ENCODE results near the gene DPP3. TPM values are rescaled to one million over a fixed set of nuclear protein-coding genes. Genes with fewer than 3 reads are reported as not detected.

Gene DPP3
- polyA plus RNA-seq, 1 of the 3 experiments (the other 2 are of a cell fraction), result 70.6 TPM

DNA sequence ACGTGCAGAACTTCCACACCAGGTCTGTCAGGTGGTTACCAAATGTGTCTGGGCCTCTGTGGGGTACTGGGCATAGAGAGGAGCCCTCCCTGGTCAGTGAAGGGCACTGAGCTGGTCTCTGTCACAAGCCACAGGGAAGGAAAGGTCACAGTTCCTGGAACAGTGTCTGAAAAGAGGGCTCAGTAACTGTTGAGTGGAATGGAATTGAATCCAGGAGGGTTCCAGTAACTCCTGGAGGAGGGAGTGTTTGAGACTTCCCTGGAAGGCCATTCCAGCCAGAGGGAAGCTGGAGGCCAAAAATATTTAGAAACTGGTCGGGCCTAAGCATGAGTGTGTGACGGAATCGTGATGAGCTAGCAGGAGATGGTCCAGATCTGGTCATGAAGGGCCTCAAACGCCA, 74.4 kb downstream of the DPP3 start:
- H3K27me3 ChIP-seq (ENCODE audit: insufficient read depth), result no peaks in the 10 kb centered on the region
- H3K36me3 ChIP-seq (replicated peaks in 1 of 2; ENCODE audit: control insufficient read depth in 1 of 2, insufficient read depth in 2 of 2, low read length in 1 of 2), result no peaks in the 10 kb centered on the region
- no peak overlapping the region for H3K27ac ChIP-seq (ENCODE audit: low read depth in 2 of 2, low read length in 1 of 2)
- H3K9me3 ChIP-seq, result no peaks in the 10 kb centered on the region
- DNase-seq, result no peak
- H3K79me2 ChIP-seq (ENCODE audit: insufficient read depth), result no peaks in the 10 kb centered on the region
- WGBS (ENCODE audit: low lambda C conversion rate), result 66% methylated on average over 4 of the region's 5 CpGs
- no peak overlapping the region for H2AFZ ChIP-seq (ENCODE audit: low read depth)
- CTCF ChIA-PET, result interaction anchor here (1.9 kb wide), 1 partner anchor 9 kb away, joined by 5 read pairs; the partner anchor contains the start of gene ZDHHC24
- H3K4me2 ChIP-seq, result no peak overlapping the region
- H3K9ac ChIP-seq, result no peak overlapping the region
- H3K9me2 ChIP-seq, result no peaks in the 10 kb centered on the region
- POLR2A ChIA-PET, result no interaction called here
- H4K20me1 ChIP-seq (ENCODE audit: insufficient read depth), result no peaks in the 10 kb centered on the region
- no peaks in the 10 kb centered on the region for H3F3A ChIP-seq (replicated peaks; ENCODE audit: insufficient read depth)
- H3K4me1 ChIP-seq (ENCODE audit: control insufficient read depth in 1 of 2, insufficient read depth in 2 of 2, low read depth in 1 of 2, low read length in 1 of 2), result no peaks in the 10 kb centered on the region; a peak in 1 of 4 replicates
- TF ChIP-seq JUND (IDR thresholded peaks at IDR 0.05) (no peak), EZH2phosphoT487 (IDR thresholded peaks at IDR 0.05; ENCODE audit: borderline replicate concordance, low read depth) (no peak), TEAD4 (IDR thresholded peaks at IDR 0.05; ENCODE audit: borderline replicate concordance, insufficient read depth) (no peak), EP300 (IDR thresholded peaks at IDR 0.05; ENCODE audit: borderline replicate concordance in 1 of 2, low read depth in 1 of 2, low read length in 1 of 2) (no peak), SIN3A (IDR thresholded peaks at IDR 0.05; ENCODE audit: borderline replicate concordance, low read depth, low read length) (no peak), MEF2A (IDR thresholded peaks at IDR 0.05; ENCODE audit: borderline replicate concordance, low read depth) (no peak), GATA2 (CRISPR knock-in tag; IDR thresholded peaks at IDR 0.05) (no peak), TCF12 (IDR thresholded peaks at IDR 0.05) (no peak), SMC3 (IDR thresholded peaks at IDR 0.05; ENCODE audit: low read depth, low read length) (no peak), RXRA (IDR thresholded peaks at IDR 0.05; ENCODE audit: borderline replicate concordance, low read depth) (no peak), FOXM1 (IDR thresholded peaks at IDR 0.05; ENCODE audit: low read depth) (no peak), POLR2AphosphoS5 (IDR thresholded peaks at IDR 0.05; ENCODE audit: low read depth, low read length) (no peak), RCOR1 (IDR thresholded peaks at IDR 0.05; ENCODE audit: low read length) (no peak), TAF1 (IDR thresholded peaks at IDR 0.05; ENCODE audit: borderline replicate concordance, low read depth, low read length) (no peak)
- TF ChIP-seq, protein P1, sequence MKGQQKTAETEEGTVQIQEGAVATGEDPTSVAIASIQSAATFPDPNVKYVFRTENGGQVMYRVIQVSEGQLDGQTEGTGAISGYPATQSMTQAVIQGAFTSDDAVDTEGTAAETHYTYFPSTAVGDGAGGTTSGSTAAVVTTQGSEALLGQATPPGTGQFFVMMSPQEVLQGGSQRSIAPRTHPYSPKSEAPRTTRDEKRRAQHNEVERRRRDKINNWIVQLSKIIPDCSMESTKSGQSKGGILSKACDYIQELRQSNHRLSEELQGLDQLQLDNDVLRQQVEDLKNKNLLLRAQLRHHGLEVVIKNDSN (IDR thresholded peaks at IDR 0.05; ENCODE audit: borderline replicate concordance, low read depth), result no peak
- TF ChIP-seq, protein P2, sequence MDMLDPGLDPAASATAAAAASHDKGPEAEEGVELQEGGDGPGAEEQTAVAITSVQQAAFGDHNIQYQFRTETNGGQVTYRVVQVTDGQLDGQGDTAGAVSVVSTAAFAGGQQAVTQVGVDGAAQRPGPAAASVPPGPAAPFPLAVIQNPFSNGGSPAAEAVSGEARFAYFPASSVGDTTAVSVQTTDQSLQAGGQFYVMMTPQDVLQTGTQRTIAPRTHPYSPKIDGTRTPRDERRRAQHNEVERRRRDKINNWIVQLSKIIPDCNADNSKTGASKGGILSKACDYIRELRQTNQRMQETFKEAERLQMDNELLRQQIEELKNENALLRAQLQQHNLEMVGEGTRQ (IDR thresholded peaks at IDR 0.05; ENCODE audit: borderline replicate concordance, low read depth, low read length), result no peak
- TF ChIP-seq, protein P3, sequence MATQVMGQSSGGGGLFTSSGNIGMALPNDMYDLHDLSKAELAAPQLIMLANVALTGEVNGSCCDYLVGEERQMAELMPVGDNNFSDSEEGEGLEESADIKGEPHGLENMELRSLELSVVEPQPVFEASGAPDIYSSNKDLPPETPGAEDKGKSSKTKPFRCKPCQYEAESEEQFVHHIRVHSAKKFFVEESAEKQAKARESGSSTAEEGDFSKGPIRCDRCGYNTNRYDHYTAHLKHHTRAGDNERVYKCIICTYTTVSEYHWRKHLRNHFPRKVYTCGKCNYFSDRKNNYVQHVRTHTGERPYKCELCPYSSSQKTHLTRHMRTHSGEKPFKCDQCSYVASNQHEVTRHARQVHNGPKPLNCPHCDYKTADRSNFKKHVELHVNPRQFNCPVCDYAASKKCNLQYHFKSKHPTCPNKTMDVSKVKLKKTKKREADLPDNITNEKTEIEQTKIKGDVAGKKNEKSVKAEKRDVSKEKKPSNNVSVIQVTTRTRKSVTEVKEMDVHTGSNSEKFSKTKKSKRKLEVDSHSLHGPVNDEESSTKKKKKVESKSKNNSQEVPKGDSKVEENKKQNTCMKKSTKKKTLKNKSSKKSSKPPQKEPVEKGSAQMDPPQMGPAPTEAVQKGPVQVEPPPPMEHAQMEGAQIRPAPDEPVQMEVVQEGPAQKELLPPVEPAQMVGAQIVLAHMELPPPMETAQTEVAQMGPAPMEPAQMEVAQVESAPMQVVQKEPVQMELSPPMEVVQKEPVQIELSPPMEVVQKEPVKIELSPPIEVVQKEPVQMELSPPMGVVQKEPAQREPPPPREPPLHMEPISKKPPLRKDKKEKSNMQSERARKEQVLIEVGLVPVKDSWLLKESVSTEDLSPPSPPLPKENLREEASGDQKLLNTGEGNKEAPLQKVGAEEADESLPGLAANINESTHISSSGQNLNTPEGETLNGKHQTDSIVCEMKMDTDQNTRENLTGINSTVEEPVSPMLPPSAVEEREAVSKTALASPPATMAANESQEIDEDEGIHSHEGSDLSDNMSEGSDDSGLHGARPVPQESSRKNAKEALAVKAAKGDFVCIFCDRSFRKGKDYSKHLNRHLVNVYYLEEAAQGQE (IDR thresholded peaks at IDR 0.05; ENCODE audit: low read depth, low read length), result no peak
- TF ChIP-seq, protein P4, sequence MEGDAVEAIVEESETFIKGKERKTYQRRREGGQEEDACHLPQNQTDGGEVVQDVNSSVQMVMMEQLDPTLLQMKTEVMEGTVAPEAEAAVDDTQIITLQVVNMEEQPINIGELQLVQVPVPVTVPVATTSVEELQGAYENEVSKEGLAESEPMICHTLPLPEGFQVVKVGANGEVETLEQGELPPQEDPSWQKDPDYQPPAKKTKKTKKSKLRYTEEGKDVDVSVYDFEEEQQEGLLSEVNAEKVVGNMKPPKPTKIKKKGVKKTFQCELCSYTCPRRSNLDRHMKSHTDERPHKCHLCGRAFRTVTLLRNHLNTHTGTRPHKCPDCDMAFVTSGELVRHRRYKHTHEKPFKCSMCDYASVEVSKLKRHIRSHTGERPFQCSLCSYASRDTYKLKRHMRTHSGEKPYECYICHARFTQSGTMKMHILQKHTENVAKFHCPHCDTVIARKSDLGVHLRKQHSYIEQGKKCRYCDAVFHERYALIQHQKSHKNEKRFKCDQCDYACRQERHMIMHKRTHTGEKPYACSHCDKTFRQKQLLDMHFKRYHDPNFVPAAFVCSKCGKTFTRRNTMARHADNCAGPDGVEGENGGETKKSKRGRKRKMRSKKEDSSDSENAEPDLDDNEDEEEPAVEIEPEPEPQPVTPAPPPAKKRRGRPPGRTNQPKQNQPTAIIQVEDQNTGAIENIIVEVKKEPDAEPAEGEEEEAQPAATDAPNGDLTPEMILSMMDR (IDR thresholded peaks at IDR 0.05), result no peak
- H3K4me3 ChIP-seq (ENCODE audit: low read depth in 2 of 2, low read length in 1 of 2), result no peak overlapping the region
